ENCODE results near the gene TBXT. TPM values are rescaled to one million over a fixed set of nuclear protein-coding genes. Genes with fewer than 3 reads are reported as not detected.

Gene TBXT
- not detected for total RNA-seq

- Mint-ChIP-seq H3K4me1 (ENCODE audit: low read depth in 2 of 2) (peaks cover 5% of the 10 kb centered on the region in 2 donors), H3K36me3 (no peaks in the 10 kb centered on the region), H3K9me3 (no peaks in the 10 kb centered on the region), H3K27me3 (peaks cover 46 to 59% of the 10 kb centered on the region in 2 donors), H3K4me3 (peak within 1 kb of the TSS; percentile 28), H3K27ac (no peak within 1 kb of the TSS)
- no peak for ATAC-seq
- no peak for DNase-seq (ENCODE audit: low spot score)
Measured at GRCh38 chr6:166167801-166168615, at the start of gene TBXT. TBXT (minus strand) TSS chr6:166167851; CDS start chr6:166167591, 260 bp downstream.

DNA sequence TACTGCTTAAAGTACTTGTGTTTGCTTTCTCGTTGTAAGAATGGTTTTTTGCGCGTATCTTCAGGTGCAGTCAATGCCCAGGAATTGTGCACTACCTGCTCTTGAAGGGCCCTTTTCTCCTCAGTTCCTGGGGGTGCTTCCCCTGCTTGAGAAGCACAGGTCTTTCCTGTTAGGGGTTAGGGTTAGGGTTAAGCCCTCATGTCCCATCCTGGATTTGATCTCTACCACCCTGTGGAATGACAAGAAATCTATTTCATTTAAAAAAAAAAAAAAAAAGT, 39.6 kb upstream of the TBXT start:
- H3K4me1 Mint-ChIP-seq (ENCODE audit: low read depth in 2 of 2), result no peaks in the 10 kb centered on the region
- ATAC-seq, result no peak

GRCh38 chr6:166206510-166207283, 39.0 kb upstream of the TBXT start:
- peaks cover 8% of the 10 kb centered on the region for H3K36me3 Mint-ChIP-seq
- no peaks in the 10 kb centered on the region for H3K9me3 Mint-ChIP-seq
- peaks cover 14 to 33% of the 10 kb centered on the region in 2 donors for H3K27me3 Mint-ChIP-seq
- no peak for ATAC-seq
- H3K27ac Mint-ChIP-seq, result no peak overlapping the region
- no peak for DNase-seq (ENCODE audit: low spot score)
- H3K4me1 Mint-ChIP-seq (ENCODE audit: low read depth in 2 of 2), result no peaks in the 10 kb centered on the region
- H3K4me3 Mint-ChIP-seq, result no peak overlapping the region

More for the DNA sequence above, 39.6 kb upstream of the TBXT start:
- Mint-ChIP-seq H3K9me3 (no peaks in the 10 kb centered on the region), H3K4me3 (no peak overlapping the region), H3K36me3 (peaks cover 11% of the 10 kb centered on the region), H3K27me3 (peaks cover 13 to 38% of the 10 kb centered on the region in 2 donors), H3K27ac (no peak overlapping the region)
- DNase-seq (ENCODE audit: low spot score), result no peak

- Mint-ChIP-seq H3K27ac (no peak overlapping the region), H3K4me3 (no peak overlapping the region), H3K4me1 (ENCODE audit: low read depth in 2 of 2) (no peaks in the 10 kb centered on the region), H3K36me3 (peaks cover 2% of the 10 kb centered on the region), H3K27me3 (peaks cover 10 to 28% of the 10 kb centered on the region in 2 donors), H3K9me3 (no peaks in the 10 kb centered on the region)
- DNase-seq (ENCODE audit: low spot score) (no peak), ATAC-seq (no peak)
Measured at GRCh38 chr6:166206066-166206465, 38.4 kb upstream of the TBXT start.

GRCh38 chr6:166204852-166205650, 37.4 kb upstream of the TBXT start:
- H3K36me3 Mint-ChIP-seq, result no peaks in the 10 kb centered on the region
- ATAC-seq, result no peak
- DNase-seq (ENCODE audit: low spot score), result no peak
- H3K27me3 Mint-ChIP-seq, result peaks cover 7 to 33% of the 10 kb centered on the region in 2 donors
- no peak overlapping the region for H3K27ac Mint-ChIP-seq
- H3K4me3 Mint-ChIP-seq, result no peak overlapping the region
- no peaks in the 10 kb centered on the region for H3K9me3 Mint-ChIP-seq
- H3K4me1 Mint-ChIP-seq (ENCODE audit: low read depth in 2 of 2), result no peaks in the 10 kb centered on the region

- no peak for DNase-seq (ENCODE audit: low spot score)
- Mint-ChIP-seq H3K9me3 (no peaks in the 10 kb centered on the region), H3K4me3 (no peak overlapping the region), H3K27me3 (peaks cover 4 to 20% of the 10 kb centered on the region in 2 donors), H3K4me1 (ENCODE audit: low read depth in 2 of 2) (no peaks in the 10 kb centered on the region), H3K27ac (no peak overlapping the region), H3K36me3 (no peaks in the 10 kb centered on the region)
- no peak for ATAC-seq
Measured at GRCh38 chr6:166203641-166204222, 36.1 kb upstream of the TBXT start.

GRCh38 chr6:166203003-166203640, 35.5 kb upstream of the TBXT start:
- DNase-seq (ENCODE audit: low spot score) (no peak), ATAC-seq (no peak)
- Mint-ChIP-seq H3K27me3 (peaks cover 5 to 14% of the 10 kb centered on the region in 2 donors), H3K27ac (no peak overlapping the region), H3K36me3 (no peaks in the 10 kb centered on the region), H3K4me1 (ENCODE audit: low read depth in 2 of 2) (no peaks in the 10 kb centered on the region), H3K4me3 (no peak overlapping the region), H3K9me3 (no peaks in the 10 kb centered on the region)

- Mint-ChIP-seq H3K4me1 (ENCODE audit: low read depth in 2 of 2) (no peaks in the 10 kb centered on the region), H3K27me3 (peaks cover 9 to 10% of the 10 kb centered on the region in 2 donors), H3K36me3 (no peaks in the 10 kb centered on the region), H3K9me3 (no peaks in the 10 kb centered on the region), H3K4me3 (no peak overlapping the region), H3K27ac (no peak overlapping the region)
- ATAC-seq, result no peak
- no peak for DNase-seq (ENCODE audit: low spot score)
Measured at GRCh38 chr6:166202321-166202733, 34.7 kb upstream of the TBXT start.

DNA sequence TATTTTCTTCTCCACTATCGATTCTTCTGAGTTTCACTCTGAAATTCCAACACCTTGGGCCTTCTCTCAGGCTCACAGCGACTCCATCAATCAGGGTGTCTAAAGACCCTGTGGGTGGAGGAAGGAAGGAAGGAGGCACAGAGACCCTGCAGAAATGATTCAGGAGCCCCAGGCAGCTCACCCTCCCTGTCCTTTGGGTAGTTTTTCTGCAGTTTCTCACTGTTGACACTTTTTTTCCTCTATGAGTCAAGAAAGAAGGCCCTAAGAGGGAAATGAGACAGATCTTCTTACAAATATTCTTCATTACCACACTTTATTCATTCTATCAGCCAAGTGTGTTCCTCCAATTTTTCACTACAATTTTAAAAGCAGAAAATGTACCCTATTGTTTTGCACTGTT, 34.2 kb upstream of the TBXT start:
- Mint-ChIP-seq H3K27ac (no peak overlapping the region), H3K9me3 (no peaks in the 10 kb centered on the region), H3K27me3 (peaks cover 9 to 10% of the 10 kb centered on the region in 2 donors), H3K4me1 (ENCODE audit: low read depth in 2 of 2) (no peaks in the 10 kb centered on the region), H3K4me3 (no peak overlapping the region), H3K36me3 (no peaks in the 10 kb centered on the region)
- no peak for ATAC-seq
- DNase-seq (ENCODE audit: low spot score), result no peak

DNA sequence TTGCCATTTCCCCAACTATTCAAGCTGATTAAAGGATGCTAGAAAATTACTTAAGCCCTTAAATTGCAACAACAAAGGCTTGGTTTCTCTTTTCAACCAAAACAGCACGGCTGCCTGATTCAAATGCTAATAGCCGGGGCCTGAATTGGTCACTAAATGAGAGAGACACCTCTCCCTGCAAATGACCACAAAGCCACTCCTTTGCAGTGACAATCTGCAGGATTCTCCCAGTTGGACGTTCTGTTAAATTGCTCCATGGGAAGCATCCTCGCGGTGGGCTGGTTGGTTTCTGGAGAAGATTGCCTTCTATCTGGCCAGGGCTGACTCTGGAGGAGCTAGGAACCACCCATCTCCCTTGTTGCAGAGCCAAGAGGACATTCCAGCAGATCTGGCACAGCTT, 29.7 kb upstream of the TBXT start:
- H3K36me3 Mint-ChIP-seq, result no peaks in the 10 kb centered on the region
- no peak overlapping the region for H3K27ac Mint-ChIP-seq
- ATAC-seq, result no peak
- no peak for DNase-seq (ENCODE audit: low spot score)
- H3K9me3 Mint-ChIP-seq, result no peaks in the 10 kb centered on the region
- H3K4me3 Mint-ChIP-seq, result no peak overlapping the region
- no peaks in the 10 kb centered on the region for H3K4me1 Mint-ChIP-seq (ENCODE audit: low read depth in 2 of 2)
- H3K27me3 Mint-ChIP-seq, result peaks cover 9 to 10% of the 10 kb centered on the region in 2 donors

DNA sequence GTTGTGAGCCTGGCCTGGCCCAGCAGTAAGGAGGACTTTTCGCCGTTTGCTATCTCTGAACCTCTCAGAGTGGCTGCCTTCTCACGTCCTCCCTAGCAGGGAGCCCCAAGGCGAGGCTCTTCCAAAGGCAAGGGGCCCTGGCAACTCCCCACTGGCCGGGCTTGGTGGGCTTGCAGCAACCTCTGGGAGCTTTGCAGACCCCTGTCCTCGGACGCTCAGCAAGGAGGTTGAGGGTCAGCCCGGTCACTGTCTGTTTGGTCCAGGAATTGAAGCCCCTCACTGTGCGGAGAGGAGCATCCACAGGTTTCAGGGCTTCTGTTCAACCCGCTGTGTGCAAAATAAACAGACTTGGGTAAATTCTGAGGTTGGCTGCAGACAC, 28.2 kb upstream of the TBXT start:
- no peaks in the 10 kb centered on the region for H3K9me3 Mint-ChIP-seq
- peaks cover 5 to 7% of the 10 kb centered on the region in 2 donors for H3K27me3 Mint-ChIP-seq
- H3K36me3 Mint-ChIP-seq, result no peaks in the 10 kb centered on the region
- no peak overlapping the region for H3K4me3 Mint-ChIP-seq
- H3K27ac Mint-ChIP-seq, result no peak overlapping the region
- ATAC-seq, result peak in 1 of 2 donors; percentile 32
- H3K4me1 Mint-ChIP-seq (ENCODE audit: low read depth in 2 of 2), result no peaks in the 10 kb centered on the region
- peak; percentile 44 for DNase-seq (ENCODE audit: low spot score)

DNA sequence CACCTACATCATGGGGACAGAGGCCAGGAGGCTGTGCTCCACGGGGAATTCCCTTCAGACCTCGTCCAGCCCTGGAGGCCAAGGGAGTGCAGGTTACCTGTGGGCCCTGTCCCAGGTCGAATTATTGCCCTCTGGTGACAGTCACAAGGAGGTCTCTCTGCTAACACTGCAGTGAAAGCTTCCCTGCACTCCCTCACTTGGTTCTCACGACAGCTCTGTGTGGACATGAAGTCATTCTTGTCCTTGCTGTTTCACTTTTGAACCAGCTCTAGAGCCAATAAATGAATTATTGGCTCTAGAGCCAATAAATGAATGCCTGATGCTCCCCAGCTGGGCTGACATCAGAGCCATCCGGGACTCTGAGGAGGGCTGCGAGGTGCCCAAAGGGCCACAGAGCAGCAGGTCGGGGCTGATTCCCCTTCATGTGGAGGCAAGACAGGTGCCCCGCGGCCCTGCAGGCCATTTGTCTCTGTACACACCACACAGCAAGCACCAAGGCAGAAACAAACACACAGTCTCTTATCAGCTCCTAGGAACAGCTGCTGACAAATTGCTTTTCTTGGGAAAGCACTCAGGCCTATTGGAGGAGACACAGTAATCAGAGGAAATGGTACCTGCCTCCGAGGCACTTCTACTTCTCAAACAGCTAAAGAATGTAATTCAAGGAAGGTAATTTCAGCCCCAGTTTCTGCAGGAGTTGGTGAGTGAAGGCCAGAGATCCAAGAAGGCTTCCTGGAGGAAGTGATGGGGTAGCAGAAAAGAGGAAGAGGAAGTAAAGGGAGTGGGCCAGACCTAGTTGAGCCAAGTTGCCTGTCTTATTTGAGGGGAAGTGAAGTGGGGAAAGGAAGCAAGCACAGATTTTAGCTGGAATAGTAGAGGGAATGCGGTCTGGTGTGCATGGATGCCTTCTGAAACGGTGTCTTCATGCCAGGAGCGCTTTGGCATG, 27.5 kb upstream of the TBXT start:
- Mint-ChIP-seq H3K4me3 (no peak overlapping the region), H3K4me1 (ENCODE audit: low read depth in 2 of 2) (no peaks in the 10 kb centered on the region), H3K27me3 (peaks cover under 1 to 5% of the 10 kb centered on the region in 2 donors), H3K27ac (no peak overlapping the region), H3K36me3 (no peaks in the 10 kb centered on the region), H3K9me3 (no peaks in the 10 kb centered on the region)
- ATAC-seq (no peak), DNase-seq (ENCODE audit: low spot score) (no peak)

Data from natural killer cell treated with Interleukin-12 subunit alpha and Interleukin-12 subunit beta and Interleukin-15 and Interleukin-18, amount 100 ng/mL, for 72 hours (primary cell).